Body of pancreas (tissue), 4 donors: ENCODE data around the gene LAG3.

Experiments used
- POLR2A ChIP-seq, 3 donors: fragments of 450-650 bp; IDR thresholded peaks; one replicate each; pipeline ENCODE4 v1.6.1; 2016; ENCODE audit warnings: antibody characterized with exemption in 3 of 3, mild to moderate bottlenecking in 2 of 3
- TF ChIP-seq, protein P1 (sequence below), 7 experiments: fragments of 450-650 bp in 4 of 7; fragments of 200-600 bp in 3 of 7; sonication (generic) in 3 of 7; IDR thresholded peaks; one replicate each; pipeline ENCODE4 v1.5.1; 2016 to 2019; ENCODE audit warnings: antibody characterized with exemption in 7 of 7

DNA sequence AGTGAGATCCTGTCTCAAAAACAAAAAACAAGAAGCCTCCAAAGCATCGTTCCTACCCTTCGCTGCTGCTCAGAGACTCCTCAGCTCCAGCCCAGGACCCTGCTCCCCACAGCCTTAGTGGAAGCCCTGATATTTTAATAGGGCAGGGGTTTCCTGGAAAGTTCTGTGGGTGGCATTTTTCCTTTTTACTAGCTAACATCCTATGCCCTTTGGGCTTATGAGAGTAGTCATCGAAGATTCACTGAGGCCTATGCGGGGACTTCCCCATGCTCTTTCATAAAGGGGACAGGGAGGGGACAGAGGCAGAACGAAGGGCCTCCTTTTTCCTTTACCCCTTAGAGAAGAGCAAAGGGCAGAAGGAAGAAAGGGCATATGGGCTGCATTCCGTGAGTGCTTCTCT lies 8.3 kb downstream of the LAG3 start:
- TF ChIP-seq, protein P1, sequence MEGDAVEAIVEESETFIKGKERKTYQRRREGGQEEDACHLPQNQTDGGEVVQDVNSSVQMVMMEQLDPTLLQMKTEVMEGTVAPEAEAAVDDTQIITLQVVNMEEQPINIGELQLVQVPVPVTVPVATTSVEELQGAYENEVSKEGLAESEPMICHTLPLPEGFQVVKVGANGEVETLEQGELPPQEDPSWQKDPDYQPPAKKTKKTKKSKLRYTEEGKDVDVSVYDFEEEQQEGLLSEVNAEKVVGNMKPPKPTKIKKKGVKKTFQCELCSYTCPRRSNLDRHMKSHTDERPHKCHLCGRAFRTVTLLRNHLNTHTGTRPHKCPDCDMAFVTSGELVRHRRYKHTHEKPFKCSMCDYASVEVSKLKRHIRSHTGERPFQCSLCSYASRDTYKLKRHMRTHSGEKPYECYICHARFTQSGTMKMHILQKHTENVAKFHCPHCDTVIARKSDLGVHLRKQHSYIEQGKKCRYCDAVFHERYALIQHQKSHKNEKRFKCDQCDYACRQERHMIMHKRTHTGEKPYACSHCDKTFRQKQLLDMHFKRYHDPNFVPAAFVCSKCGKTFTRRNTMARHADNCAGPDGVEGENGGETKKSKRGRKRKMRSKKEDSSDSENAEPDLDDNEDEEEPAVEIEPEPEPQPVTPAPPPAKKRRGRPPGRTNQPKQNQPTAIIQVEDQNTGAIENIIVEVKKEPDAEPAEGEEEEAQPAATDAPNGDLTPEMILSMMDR (IDR thresholded peaks at IDR 0.05): no peak
- no peak for TF ChIP-seq POLR2A (IDR thresholded peaks at IDR 0.05)
